NOMO-1 treated with dmso at 0.1 percent for 144 hours (cell line): ENCODE measurements around the gene SYVN1.
A peak's percentile ranks its signal among the peaks of the same experiment; 100 is the strongest.
"Not testable (repeated sequence)": the region's sequence is repeated elsewhere in the genome, so short reads cannot be mapped to it uniquely, and the experiment has no call there.

ENCODE experiments used
- DNase-seq: peaks from one replicate; lab custom pipeline; 2025; ENCODE audit not compliant: unreplicated experiment; lab: John Stamatoyannopoulos, UW

Gene SYVN1

GRCh38 chr11:65127473-65128181 is 6.7 kb downstream of the SYVN1 start:
- no peak for DNase-seq

- no peak for DNase-seq
Measured at GRCh38 chr11:65126624-65127274, 7.6 kb downstream of the SYVN1 start.

- no peak for DNase-seq
Measured at GRCh38 chr11:65125197-65126056, 8.9 kb downstream of the SYVN1 start.

- DNase-seq: no peak
Measured at GRCh38 chr11:65124480-65125196, 9.7 kb downstream of the SYVN1 start.

- peak; percentile 99 for DNase-seq
Measured at GRCh38 chr11:65121865-65122696, 12.2 kb downstream of the SYVN1 start, which contains the start of the genes FAU and MRPL49. TSS of gene FAU (minus strand) at chr11:65122134. CDS start at chr11:65121813, 321 bp downstream. TSS of gene MRPL49 (plus strand) at chr11:65122321. CDS start at chr11:65122347, 26 bp downstream.

- DNase-seq: no peak
Measured at GRCh38 chr11:65121447-65121864, 12.9 kb downstream of the SYVN1 start.

GRCh38 chr11:65120831-65121230 is 13.5 kb downstream of the SYVN1 start:
- DNase-seq: no peak

GRCh38 chr11:65119670-65119995 is 14.7 kb downstream of the SYVN1 start:
- DNase-seq: no peak

- DNase-seq: not testable (repeated sequence)
Measured at GRCh38 chr11:65118891-65119669, 15.2 kb downstream of the SYVN1 start.

GRCh38 chr11:65118097-65118837 is 16.1 kb downstream of the SYVN1 start:
- DNase-seq: no peak

GRCh38 chr11:65117206-65118096 is 16.9 kb downstream of the SYVN1 start, which contains the start of gene ZNHIT2:
TSS of gene ZNHIT2 (minus strand) at chr11:65117701. CDS start at chr11:65117653, 48 bp downstream.
- DNase-seq: peak; percentile 97

GRCh38 chr11:65116370-65117205 is 17.7 kb downstream of the SYVN1 start:
- DNase-seq: no peak

- no peak for DNase-seq
Measured at GRCh38 chr11:65115361-65116082, 18.8 kb downstream of the SYVN1 start.

- no peak for DNase-seq
Measured at GRCh38 chr11:65114538-65115171, 19.7 kb downstream of the SYVN1 start.

- no peak for DNase-seq
Measured at GRCh38 chr11:65113839-65114238, 20.5 kb downstream of the SYVN1 start.

GRCh38 chr11:65113361-65113756 is 21.0 kb downstream of the SYVN1 start:
- DNase-seq: no peak
